Caco-2 (cell line): Measurements from ENCODE around the gene TNS3. TPM values are rescaled to one million over a fixed set of nuclear protein-coding genes. Genes with fewer than 3 reads are reported as not detected.

Experiments used
- BruUV-seq: library from RNA; stranded (reverse); fragments of 400-500 nt; replicated peaks from 2 replicates; lab custom pipeline; 2021; lab: Mats Ljungman, UMichigan
- CTCF ChIA-PET: fragments of 300-600 bp; sonication (Branson Sonifier 250); formaldehyde crosslinking; loops from one replicate; lab custom pipeline; 2022; ENCODE audit warnings: antibody characterized with exemption; lab: Charles Lee
- POLR2A ChIA-PET: fragments of 300-600 bp; sonication (Branson Sonifier 250); formaldehyde crosslinking; loops from one replicate; lab custom pipeline; 2022; ENCODE audit warnings: antibody characterized with exemption; lab: Charles Lee
- DNase-seq, 2 experiments: peaks; one replicate each; pipeline versions ENCODE4 v3.0.0 to v3.0.0-alpha.2; 2020 to 2022
- H3K27me3 ChIP-seq: replicated peaks from 2 replicates; pipeline ENCODE4 v1.6.0; 2011; ENCODE audit warnings: low read length; ENCODE audit not compliant: control insufficient read depth, insufficient read depth
- H3K36me3 ChIP-seq: 2 replicates; pipeline ENCODE4 v1.5.1; 2011; ENCODE audit warnings: low read length; ENCODE audit not compliant: control insufficient read depth, insufficient read depth
- H3K4me1 ChIP-seq: fragments of 250-450 bp; sonication (Bioruptor Pico); 2 replicates; pipeline ENCODE4 v1.5.1; 2020; ENCODE audit warnings: mild to moderate bottlenecking
- H3K4me3 ChIP-seq: 2 replicates; pipeline ENCODE4 v1.5.1; 2011; ENCODE audit warnings: low read depth, mild to moderate bottlenecking, control low read depth, low read length
- H3K9me3 ChIP-seq: fragments of 250-450 bp; sonication (Bioruptor Pico); 2 replicates; pipeline ENCODE4 v1.5.1; 2020; ENCODE audit warnings: mild to moderate bottlenecking, moderate library complexity
- H3K27ac Mint-ChIP-seq: one replicate; pipeline ENCODE4 v1.8.0; 2022; ENCODE audit warnings: mixed read lengths; ENCODE audit not compliant: unreplicated experiment
- H3K27me3 Mint-ChIP-seq: one replicate; pipeline ENCODE4 v1.8.0; 2022; ENCODE audit warnings: mixed read lengths; ENCODE audit not compliant: insufficient read depth, unreplicated experiment
- H3K36me3 Mint-ChIP-seq: one replicate; pipeline ENCODE4 v1.8.0; 2022; ENCODE audit warnings: mild to moderate bottlenecking, mixed read lengths; ENCODE audit not compliant: insufficient read depth, unreplicated experiment
- H3K4me1 Mint-ChIP-seq: one replicate; pipeline ENCODE4 v1.8.0; 2022; ENCODE audit warnings: low read depth, mixed read lengths; ENCODE audit not compliant: unreplicated experiment
- H3K4me3 Mint-ChIP-seq: one replicate; pipeline ENCODE4 v1.8.0; 2022; ENCODE audit warnings: mild to moderate bottlenecking, moderate library complexity, mixed read lengths; ENCODE audit not compliant: unreplicated experiment
- H3K9me3 Mint-ChIP-seq: one replicate; pipeline ENCODE4 v1.8.0; 2022; ENCODE audit warnings: mixed read lengths; ENCODE audit not compliant: unreplicated experiment
- CTCF ChIP-seq, 2 experiments: fragments of 200-600 bp in 1 of 2; IDR thresholded peaks; 1 replicate in 1 of 2; 2 replicates in 1 of 2; pipeline versions ENCODE4 v1.5.1 to v1.8.0; 2011 to 2022; ENCODE audit warnings: antibody characterized with exemption in 1 of 2, control low read depth in 1 of 2, inconsistent platforms in 1 of 2, low read depth in 1 of 2, low read length in 1 of 2, mild to moderate bottlenecking in 1 of 2, moderate library complexity in 1 of 2; ENCODE audit not compliant: insufficient read depth in 1 of 2, severe bottlenecking in 1 of 2, unreplicated experiment in 1 of 2
- intact Hi-C: fragments of 100-400 bp; cut with micrococcal nuclease; formaldehyde crosslinking; loops from one replicate; pipeline ENCODE4 v1.10.0; 2022; ENCODE audit not compliant: unreplicated experiment
- total RNA-seq: library from RNA; stranded (reverse); gene quantifications from 2 replicates; pipeline ENCODE4 v1.2.3, GENCODE V29; 2022

The TNS3 gene
- total RNA-seq, 1 experiment from 2014 or later: 263 TPM

GRCh38 chr7:47366211-47366610, 215.7 kb downstream of the TNS3 start:
- no peaks in the 10 kb centered on the region for H3K27me3 Mint-ChIP-seq
- DNase-seq: no peak
- ChIA-PET POLR2A (no interaction called here), CTCF (no interaction called here)
- Histone ChIP-seq H3K9me3 (no peaks in the 10 kb centered on the region), H3K4me1 (no peaks in the 10 kb centered on the region), H3K36me3 (peaks cover 6% of the 10 kb centered on the region), H3K4me3 (no peak overlapping the region), H3K27me3 (no peaks in the 10 kb centered on the region)
- no peaks in the 10 kb centered on the region for H3K9me3 Mint-ChIP-seq
- TF ChIP-seq CTCF (IDR thresholded peaks at IDR 0.05; ENCODE audit: insufficient read depth in 1 of 2, low read depth in 1 of 2, low read length in 1 of 2, severe bottlenecking in 1 of 2, unreplicated experiment in 1 of 2): no peak
- H3K27ac Mint-ChIP-seq: no peak overlapping the region
- intact Hi-C loops: no loop called here
- H3K4me3 Mint-ChIP-seq: no peak overlapping the region
- no peaks in the 10 kb centered on the region for H3K4me1 Mint-ChIP-seq
- BruUV-seq: no TSS peak
- H3K36me3 Mint-ChIP-seq: peaks cover 54% of the 10 kb centered on the region

DNA sequence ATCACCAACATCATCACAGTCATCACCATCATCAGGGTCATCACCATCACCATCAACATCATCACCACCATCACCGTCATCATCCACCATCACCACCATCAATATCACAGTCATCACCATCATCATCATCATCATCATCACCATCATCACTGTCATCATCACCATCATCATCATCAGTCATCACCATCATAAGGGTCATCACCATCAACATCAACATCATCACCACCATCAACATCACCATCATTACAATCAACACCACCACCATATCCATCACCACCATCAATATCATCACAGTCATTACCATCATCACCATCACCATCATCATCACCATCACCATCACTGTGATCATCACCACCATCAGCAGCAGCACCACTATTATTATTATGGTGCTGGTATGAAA, 218.9 kb downstream of the TNS3 start:
- intact Hi-C loops: no loop called here
- no peaks in the 10 kb centered on the region for H3K9me3 ChIP-seq
- Mint-ChIP-seq H3K4me3 (no peak overlapping the region), H3K27me3 (no peaks in the 10 kb centered on the region), H3K4me1 (no peaks in the 10 kb centered on the region), H3K9me3 (no peaks in the 10 kb centered on the region), H3K27ac (no peak overlapping the region), H3K36me3 (peaks cover 25% of the 10 kb centered on the region)
- H3K4me1 ChIP-seq: no peaks in the 10 kb centered on the region; the same call in 1 of the 2 replicates
- peak in 1 of 2 experiments; percentile 3 for DNase-seq
- BruUV-seq: no TSS peak
- CTCF ChIA-PET: no interaction called here
- no peak for TF ChIP-seq CTCF (IDR thresholded peaks at IDR 0.05; ENCODE audit: insufficient read depth in 1 of 2, low read depth in 1 of 2, low read length in 1 of 2, severe bottlenecking in 1 of 2, unreplicated experiment in 1 of 2)
- POLR2A ChIA-PET: no interaction called here
- H3K27me3 ChIP-seq: no peaks in the 10 kb centered on the region
- no peak overlapping the region for H3K4me3 ChIP-seq
- H3K36me3 ChIP-seq: peaks cover 4% of the 10 kb centered on the region

- ChIA-PET POLR2A (no interaction called here), CTCF (no interaction called here)
- peaks cover 4% of the 10 kb centered on the region for H3K36me3 ChIP-seq
- no peak overlapping the region for H3K27ac Mint-ChIP-seq
- DNase-seq: no peak
- intact Hi-C loops: no loop called here
- no TSS peak for BruUV-seq
- no peak overlapping the region for H3K4me3 Mint-ChIP-seq
- no peaks in the 10 kb centered on the region for H3K4me1 Mint-ChIP-seq
- no peak for TF ChIP-seq CTCF (IDR thresholded peaks at IDR 0.05; ENCODE audit: insufficient read depth in 1 of 2, low read depth in 1 of 2, low read length in 1 of 2, severe bottlenecking in 1 of 2, unreplicated experiment in 1 of 2)
- H3K9me3 ChIP-seq: no peaks in the 10 kb centered on the region
- no peak overlapping the region for H3K4me3 ChIP-seq
- no peaks in the 10 kb centered on the region; the same call in none of the 2 replicates for H3K4me1 ChIP-seq
- H3K27me3 Mint-ChIP-seq: no peaks in the 10 kb centered on the region
- no peaks in the 10 kb centered on the region for H3K9me3 Mint-ChIP-seq
- H3K36me3 Mint-ChIP-seq: peaks cover 23% of the 10 kb centered on the region
- H3K27me3 ChIP-seq: no peaks in the 10 kb centered on the region
Measured at GRCh38 chr7:47361746-47362215, 220.1 kb downstream of the TNS3 start.
